Activated T-helper 1 cell treated with anti-CD3 and anti-CD28 coated beads, Interleukin-12 subunit alpha, Interleukin-12 subunit beta, Interleukin-2, Interleukin-4 antibody, amounts not matched to agents 30 ng/mL and 10 ng/mL and 1 ng/mL, durations not matched to agents 14 hours and 24 hours and 36 hours (primary cell): ENCODE results near the gene PDE4C. TPM values are rescaled to one million over a fixed set of nuclear protein-coding genes. Genes with fewer than 3 reads are reported as not detected.

Experiments used
- DNase-seq: peaks from one replicate; pipeline ENCODE4 v3.0.0; 2021; ENCODE audit warnings: low spot score
- H3K27ac Mint-ChIP-seq: one replicate; pipeline ENCODE4 v1.8.0; 2021; ENCODE audit warnings: mild to moderate bottlenecking, mixed read lengths
- H3K27me3 Mint-ChIP-seq: one replicate; pipeline ENCODE4 v1.8.0; 2022; ENCODE audit warnings: mild to moderate bottlenecking, moderate library complexity, mixed read lengths; ENCODE audit not compliant: insufficient read depth
- H3K36me3 Mint-ChIP-seq: one replicate; pipeline ENCODE4 v1.8.0; 2021; ENCODE audit warnings: low read depth, mixed read lengths
- H3K4me1 Mint-ChIP-seq: one replicate; pipeline ENCODE4 v1.8.0; 2021; ENCODE audit warnings: low read depth, mixed read lengths
- H3K4me3 Mint-ChIP-seq: one replicate; pipeline ENCODE4 v1.8.0; 2021; ENCODE audit warnings: mild to moderate bottlenecking, moderate library complexity, mixed read lengths
- H3K9me3 Mint-ChIP-seq: one replicate; pipeline ENCODE4 v1.8.0; 2021; ENCODE audit warnings: mixed read lengths
- intact Hi-C: fragments of 100-400 bp; cut with micrococcal nuclease; formaldehyde crosslinking; loops from one replicate; pipeline ENCODE4 v1.15.1; 2024
- total RNA-seq: library from RNA; stranded (reverse); gene quantifications from 2 replicates; pipeline ENCODE4 v1.2.3, GENCODE V29; 2022

PDE4C gene
- total RNA-seq, 1 donor from 2014 or later = not detected

DNA sequence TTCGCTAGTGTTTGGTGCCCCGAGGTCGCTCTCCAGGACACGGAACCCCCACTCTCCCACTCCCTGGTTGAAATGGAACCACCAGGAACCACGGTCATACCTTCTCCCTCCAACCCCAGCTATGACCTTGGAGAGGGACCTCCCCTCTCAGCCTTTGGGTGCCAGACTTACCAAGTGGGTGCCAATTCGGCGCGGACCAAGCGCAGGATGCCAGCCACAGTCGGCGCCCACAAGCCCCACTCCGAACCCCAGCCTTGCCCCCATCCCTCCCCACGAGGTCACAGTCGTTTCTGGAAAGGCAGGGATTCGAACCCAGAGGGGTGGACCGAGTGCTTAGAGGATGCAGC, 910 bp downstream of the PDE4C start:
- H3K36me3 Mint-ChIP-seq = peaks cover 5% of the 10 kb centered on the region
- DNase-seq = no peak
- H3K9me3 Mint-ChIP-seq = no peaks in the 10 kb centered on the region
- peak overlapping the region; percentile 54 for H3K4me3 Mint-ChIP-seq
- intact Hi-C loops = loop anchor here (2.0 to 5.0 kb wide), 2 partner anchors 25 to 167 kb away; no protein-coding TSS in a partner anchor
- peaks cover 53% of the 10 kb centered on the region for H3K27me3 Mint-ChIP-seq
- no peak overlapping the region for H3K27ac Mint-ChIP-seq
- H3K4me1 Mint-ChIP-seq = peaks cover 9% of the 10 kb centered on the region

DNA sequence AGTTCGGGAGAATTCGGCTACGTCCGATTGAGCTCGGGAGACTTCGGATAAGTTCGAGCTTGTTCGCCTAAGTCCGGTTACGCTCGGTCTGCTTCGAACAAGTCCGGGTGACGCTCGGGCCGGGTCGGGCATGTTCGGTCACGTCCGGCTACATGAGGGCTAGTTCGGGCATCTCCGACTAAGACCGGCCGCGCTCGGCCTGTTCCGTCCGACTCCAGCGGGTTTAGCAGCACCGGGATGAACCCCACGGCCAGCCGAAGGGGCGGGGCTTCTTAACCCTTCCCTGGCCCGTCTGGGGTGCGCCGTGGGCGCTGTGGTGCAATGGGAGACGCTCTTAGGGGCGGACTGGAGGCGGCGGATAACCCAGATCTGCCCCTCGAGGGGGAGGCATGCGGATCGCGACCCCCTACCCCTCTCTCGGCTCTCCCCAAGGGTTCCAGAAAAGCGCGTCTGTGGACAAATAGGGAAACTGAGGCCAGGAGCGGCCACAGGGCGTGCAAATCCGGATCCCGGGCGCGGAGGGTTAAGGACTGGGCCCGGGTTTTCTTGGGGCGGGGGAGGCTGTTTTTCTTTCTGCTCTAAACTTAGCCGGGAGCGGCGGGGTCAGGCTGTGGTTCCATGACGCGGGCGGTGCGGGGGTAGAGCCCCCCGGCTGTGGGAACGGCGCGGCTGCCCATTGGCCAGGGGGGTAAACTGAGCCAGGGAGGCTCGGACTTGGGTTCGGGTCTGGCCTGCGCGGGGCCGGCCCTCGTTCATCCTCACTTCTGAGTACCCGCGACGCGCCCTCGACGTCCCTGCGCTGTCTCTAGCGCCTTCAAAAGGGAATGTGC, 1.5 kb downstream of the PDE4C start:
- H3K9me3 Mint-ChIP-seq = no peaks in the 10 kb centered on the region
- intact Hi-C loops = loop anchor here (1.0 to 5.0 kb wide), 6 partner anchors 9 to 193 kb away; partner anchors contain the start of genes RAB3A and SSBP4
- H3K4me1 Mint-ChIP-seq = peaks cover 9% of the 10 kb centered on the region
- H3K27me3 Mint-ChIP-seq = peaks cover 52% of the 10 kb centered on the region
- H3K4me3 Mint-ChIP-seq = peak overlapping the region; percentile 87
- H3K27ac Mint-ChIP-seq = peak overlapping the region; percentile 76
- H3K36me3 Mint-ChIP-seq = peaks cover 5% of the 10 kb centered on the region
- peak; percentile 86 for DNase-seq

DNA sequence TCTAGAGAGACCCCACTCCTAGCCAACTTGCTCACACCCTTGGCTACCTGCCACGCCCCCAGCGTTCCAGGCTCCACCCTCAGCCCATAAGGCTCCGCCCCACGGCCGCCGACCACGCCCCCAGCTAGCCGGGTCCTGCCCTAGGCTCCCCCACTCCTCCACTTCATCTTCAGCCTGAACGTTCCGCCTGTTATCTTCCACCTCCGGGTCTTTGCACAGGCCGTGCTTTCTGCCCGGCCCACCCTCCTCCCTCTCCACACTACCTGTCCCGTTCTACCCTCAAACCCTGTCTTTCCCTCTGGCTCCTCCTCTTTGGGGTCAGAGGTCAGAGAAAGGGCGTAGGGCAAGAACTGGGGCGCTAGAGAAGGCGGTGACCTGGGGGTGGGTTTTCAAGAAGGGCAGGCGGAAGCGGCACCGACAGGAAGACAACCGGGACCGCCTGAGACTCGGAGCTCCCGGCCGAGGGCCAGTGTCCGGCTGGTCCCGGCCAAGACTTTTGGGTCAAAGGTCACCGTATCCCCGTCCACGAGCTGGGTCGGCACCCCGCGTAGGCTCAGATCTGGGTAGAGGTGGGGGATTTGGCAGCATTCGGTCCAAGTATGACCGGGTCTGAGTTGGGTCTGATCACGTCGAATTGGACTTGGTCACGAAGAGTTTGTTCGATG, 2.2 kb downstream of the PDE4C start:
- H3K9me3 Mint-ChIP-seq = no peaks in the 10 kb centered on the region
- peaks cover 5% of the 10 kb centered on the region for H3K36me3 Mint-ChIP-seq
- peaks cover 9% of the 10 kb centered on the region for H3K4me1 Mint-ChIP-seq
- intact Hi-C loops = loop anchor here (1.0 to 5.0 kb wide), 5 partner anchors 9 to 193 kb away; partner anchors contain the start of genes RAB3A and SSBP4
- H3K4me3 Mint-ChIP-seq = peak overlapping the region; percentile 87
- peak; percentile 12 for DNase-seq
- H3K27ac Mint-ChIP-seq = peak overlapping the region; percentile 76
- peaks cover 48% of the 10 kb centered on the region for H3K27me3 Mint-ChIP-seq

DNA sequence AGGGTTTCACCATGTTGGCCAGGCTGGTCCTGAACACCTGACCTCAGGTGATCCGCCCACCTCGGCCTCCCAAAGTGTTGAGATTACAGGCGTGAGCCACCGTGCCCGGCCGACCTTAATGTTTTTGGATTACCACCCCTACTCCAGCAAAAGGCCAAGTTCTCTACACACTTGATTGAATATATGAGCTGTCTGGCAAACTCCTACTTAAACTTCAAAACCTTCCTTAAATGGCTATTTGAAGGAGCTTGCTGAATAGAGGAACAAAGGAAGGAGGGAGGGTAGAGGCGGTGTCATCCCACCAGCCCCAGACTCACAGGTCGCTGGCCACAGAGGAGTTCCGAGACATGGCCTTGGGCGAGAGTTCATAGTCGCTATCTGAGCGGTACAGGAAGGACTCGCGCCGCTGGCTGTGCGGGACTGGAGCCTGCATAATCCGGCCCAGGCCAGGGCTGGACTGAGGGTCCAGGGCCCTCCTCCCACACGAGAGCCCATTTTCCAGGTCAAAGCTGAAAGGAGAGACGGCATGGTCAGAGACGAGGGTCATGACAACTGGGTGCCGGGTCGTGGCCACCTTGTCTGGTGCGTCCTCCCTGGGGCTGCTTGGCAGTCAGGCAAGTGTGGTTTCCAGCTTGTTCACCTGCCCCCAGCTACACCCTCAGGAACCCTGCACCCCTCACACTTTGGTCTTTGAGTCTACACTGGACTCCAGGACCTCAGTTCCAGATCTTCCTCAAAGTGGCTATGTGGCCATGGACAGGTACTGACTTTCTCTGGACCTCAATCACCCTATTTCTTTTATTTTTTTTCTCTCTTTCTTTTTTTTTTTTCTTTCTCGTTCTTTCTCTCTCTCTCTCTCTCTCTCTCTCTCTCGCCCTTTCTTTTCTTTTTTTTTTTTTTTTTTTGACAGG, 4.2 kb downstream of the PDE4C start:
- H3K36me3 Mint-ChIP-seq = peaks cover 5% of the 10 kb centered on the region
- intact Hi-C loops = loop anchor here (5.0 kb wide), 1 partner anchor 195 kb away; the partner anchor contains the start of gene SSBP4
- H3K9me3 Mint-ChIP-seq = no peaks in the 10 kb centered on the region
- no peak overlapping the region for H3K27ac Mint-ChIP-seq
- H3K4me3 Mint-ChIP-seq = no peak overlapping the region
- H3K27me3 Mint-ChIP-seq = peaks cover 39% of the 10 kb centered on the region
- DNase-seq = no peak
- H3K4me1 Mint-ChIP-seq = peaks cover 9% of the 10 kb centered on the region

DNA sequence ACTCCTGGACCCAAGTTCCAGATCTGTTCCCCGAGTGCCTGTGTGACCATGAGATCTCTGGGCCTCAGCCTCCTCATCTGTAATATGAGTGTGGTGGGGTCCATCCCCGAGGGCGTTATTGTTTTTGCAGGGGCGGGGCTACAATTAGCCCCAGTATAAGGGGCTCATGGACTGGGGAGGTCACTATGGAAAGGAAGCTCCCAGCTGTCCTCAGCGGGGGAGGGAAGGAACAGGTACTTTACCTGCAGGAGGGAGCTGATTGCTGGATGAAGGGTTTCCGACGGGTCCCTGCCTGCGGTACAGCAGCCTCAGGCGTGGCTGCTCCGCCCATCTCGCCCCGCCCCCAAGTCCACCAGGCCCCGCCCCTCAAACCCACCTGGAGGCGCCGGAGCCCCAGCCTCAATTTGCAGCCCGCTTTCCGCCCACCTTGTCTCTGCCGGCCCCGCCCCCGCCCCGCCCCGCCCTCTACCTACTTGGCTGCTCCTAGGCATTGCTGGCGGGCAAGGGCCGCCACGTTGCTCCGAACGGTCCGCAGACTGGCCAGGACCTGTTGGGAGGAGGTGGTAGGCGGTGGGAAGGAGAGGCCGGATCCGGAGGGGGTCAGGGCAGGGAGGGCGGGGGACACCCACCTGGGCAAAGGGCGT, 5.5 kb downstream of the PDE4C start:
- H3K4me3 Mint-ChIP-seq = no peak overlapping the region
- intact Hi-C loops = loop anchor here (5.0 kb wide), 1 partner anchor 197 kb away; the partner anchor contains the start of gene SSBP4
- peaks cover 5% of the 10 kb centered on the region for H3K36me3 Mint-ChIP-seq
- no peaks in the 10 kb centered on the region for H3K9me3 Mint-ChIP-seq
- H3K27ac Mint-ChIP-seq = no peak overlapping the region
- H3K27me3 Mint-ChIP-seq = peaks cover 30% of the 10 kb centered on the region
- DNase-seq = no peak
- H3K4me1 Mint-ChIP-seq = peaks cover 9% of the 10 kb centered on the region

DNA sequence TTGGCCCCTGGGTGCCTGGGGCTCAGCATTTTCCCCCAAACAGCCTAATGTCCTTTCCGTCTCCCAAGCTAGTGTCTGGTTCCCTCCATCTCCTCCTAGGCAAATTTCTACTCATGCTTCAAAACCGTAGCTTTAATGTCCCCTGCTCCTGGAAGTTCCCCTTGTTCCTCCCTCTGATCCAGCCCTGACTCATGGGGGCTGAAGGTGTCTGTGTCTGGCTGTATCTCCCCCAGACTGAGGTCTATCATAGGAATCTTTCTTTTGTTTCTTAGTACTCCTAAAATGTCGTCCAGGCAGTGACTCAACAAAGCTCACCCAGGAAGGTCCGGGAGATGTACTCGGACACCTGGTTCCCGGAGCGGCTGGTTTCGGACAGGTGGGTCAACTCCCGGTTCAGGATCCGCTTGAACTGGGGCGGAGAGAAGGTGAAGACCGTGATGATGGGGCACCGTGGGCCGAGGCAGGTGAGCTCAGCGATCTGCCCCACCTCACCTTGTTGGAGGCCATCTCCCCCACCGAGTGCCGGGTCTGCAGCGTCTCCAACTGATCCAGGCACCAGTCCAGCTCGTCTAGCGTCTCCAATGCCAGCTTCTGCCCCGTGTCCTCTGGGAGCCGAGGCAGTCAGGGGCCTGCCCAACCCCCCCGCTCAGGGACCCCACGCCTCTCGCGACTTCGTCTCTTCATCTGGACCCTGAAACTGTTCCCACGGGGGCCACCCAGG, 6.2 kb downstream of the PDE4C start:
- Mint-ChIP-seq H3K36me3 (peaks cover 5% of the 10 kb centered on the region), H3K9me3 (no peaks in the 10 kb centered on the region), H3K27ac (no peak overlapping the region), H3K27me3 (peaks cover 23% of the 10 kb centered on the region), H3K4me3 (no peak overlapping the region), H3K4me1 (peaks cover 9% of the 10 kb centered on the region)
- intact Hi-C loops = loop anchor here (5.0 kb wide), 1 partner anchor 197 kb away; the partner anchor contains the start of gene SSBP4
- DNase-seq = no peak

DNA sequence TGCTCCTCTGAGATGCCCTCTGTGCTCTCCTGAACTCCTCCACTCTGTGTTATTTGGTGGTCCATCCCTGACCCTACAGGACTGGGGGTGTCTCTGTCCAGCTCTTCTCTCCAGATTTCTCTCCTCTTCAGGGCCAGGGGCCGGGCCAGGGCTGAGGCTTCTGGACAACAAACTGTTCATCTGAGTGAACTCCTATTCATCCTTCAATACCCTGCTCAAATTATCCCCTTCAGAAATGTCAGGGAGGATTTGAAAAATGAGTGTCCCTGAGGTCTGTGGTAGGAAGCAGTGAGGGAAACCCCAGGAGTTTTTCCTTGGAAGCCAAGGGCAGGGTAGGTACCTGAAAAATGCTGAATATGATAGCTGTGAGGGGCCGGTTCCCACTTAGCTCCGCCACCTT, 7.6 kb downstream of the PDE4C start:
- Mint-ChIP-seq H3K4me3 (no peak overlapping the region), H3K9me3 (no peaks in the 10 kb centered on the region), H3K4me1 (no peaks in the 10 kb centered on the region), H3K27me3 (peaks cover 14% of the 10 kb centered on the region), H3K36me3 (no peaks in the 10 kb centered on the region), H3K27ac (no peak overlapping the region)
- no peak for DNase-seq
- intact Hi-C loops = no loop called here

DNA sequence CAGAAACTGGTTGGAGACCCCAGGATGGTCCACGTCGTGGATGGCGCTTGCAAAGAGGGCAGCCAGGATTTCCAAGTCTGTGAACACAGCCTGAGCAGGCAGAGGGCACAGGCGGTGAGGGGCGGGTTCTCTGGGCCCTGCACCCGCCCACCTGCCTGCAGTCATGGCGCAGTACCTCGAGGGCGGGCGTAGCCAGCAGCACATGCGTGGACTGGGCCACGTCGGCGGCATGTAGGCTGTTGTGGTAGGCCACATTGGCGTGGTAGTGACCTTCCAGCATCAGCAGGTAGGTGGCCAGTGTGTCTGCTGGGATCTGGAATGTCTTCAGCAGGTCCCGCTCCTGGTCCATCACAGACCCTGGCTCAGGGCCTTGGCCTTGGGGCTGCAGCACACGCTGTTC, 8.1 kb downstream of the PDE4C start:
- H3K36me3 Mint-ChIP-seq = no peaks in the 10 kb centered on the region
- H3K9me3 Mint-ChIP-seq = no peaks in the 10 kb centered on the region
- peaks cover 14% of the 10 kb centered on the region for H3K27me3 Mint-ChIP-seq
- H3K4me1 Mint-ChIP-seq = no peaks in the 10 kb centered on the region
- H3K4me3 Mint-ChIP-seq = no peak overlapping the region
- intact Hi-C loops = no loop called here
- H3K27ac Mint-ChIP-seq = no peak overlapping the region
- no peak for DNase-seq

DNA sequence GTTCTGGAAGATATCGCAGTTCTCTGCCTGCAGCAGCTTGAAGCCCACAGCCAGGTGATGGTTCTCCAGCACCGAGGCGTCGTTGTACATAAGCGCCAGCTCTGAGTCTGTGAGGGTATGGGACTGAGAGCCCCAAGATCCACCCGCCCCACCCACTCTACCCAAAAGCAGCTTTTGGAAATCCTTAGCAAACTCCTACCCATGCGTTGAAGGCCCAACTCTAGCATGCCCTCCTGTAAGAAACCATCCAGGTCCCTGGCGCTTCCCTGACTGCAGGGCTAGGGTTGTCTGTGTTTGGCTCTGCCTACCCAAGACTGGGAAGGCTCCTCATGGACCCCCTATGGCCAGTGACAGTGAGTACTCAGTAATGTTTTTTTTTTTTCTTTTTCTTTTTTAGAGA, 9.4 kb downstream of the PDE4C start:
- Mint-ChIP-seq H3K27me3 (peaks cover 8% of the 10 kb centered on the region), H3K4me3 (no peak overlapping the region), H3K4me1 (no peaks in the 10 kb centered on the region), H3K27ac (no peak overlapping the region), H3K9me3 (no peaks in the 10 kb centered on the region), H3K36me3 (no peaks in the 10 kb centered on the region)
- intact Hi-C loops = no loop called here
- DNase-seq = no peak

DNA sequence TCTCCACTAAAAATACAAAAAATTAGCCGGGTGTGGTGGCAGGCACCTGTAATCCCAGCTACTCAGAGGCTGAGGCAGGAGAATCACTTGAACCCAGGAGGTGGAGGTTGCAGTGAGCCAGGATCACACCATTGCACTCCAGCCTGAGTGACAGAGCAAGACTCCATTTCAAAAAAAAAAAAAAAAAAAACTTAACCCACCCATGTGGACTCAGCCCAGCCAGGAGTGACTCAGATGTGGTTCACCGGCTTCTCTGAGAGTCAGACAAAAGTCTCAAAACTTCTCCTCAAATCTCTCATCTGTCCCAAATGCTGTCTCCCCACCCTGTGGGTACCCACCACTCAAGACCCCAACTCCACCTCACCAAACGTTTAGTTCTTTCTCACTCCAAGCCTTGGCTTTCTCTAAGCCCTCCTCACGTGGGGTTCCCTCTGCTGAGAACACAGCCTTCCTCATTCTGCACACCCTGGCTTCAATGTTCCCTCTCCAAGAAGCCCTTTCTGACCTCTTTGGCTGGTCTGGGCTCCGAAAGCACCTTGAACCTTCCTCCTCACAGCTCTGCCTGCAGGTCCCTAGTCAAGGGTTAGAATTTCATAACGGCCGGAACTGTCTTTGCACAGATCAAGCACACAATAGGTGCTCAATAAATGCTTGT, 11.3 kb downstream of the PDE4C start:
- Mint-ChIP-seq H3K27ac (no peak overlapping the region), H3K4me1 (no peaks in the 10 kb centered on the region), H3K9me3 (no peaks in the 10 kb centered on the region), H3K27me3 (peaks cover 9% of the 10 kb centered on the region), H3K36me3 (no peaks in the 10 kb centered on the region), H3K4me3 (no peak overlapping the region)
- intact Hi-C loops = no loop called here
- no peak for DNase-seq

DNA sequence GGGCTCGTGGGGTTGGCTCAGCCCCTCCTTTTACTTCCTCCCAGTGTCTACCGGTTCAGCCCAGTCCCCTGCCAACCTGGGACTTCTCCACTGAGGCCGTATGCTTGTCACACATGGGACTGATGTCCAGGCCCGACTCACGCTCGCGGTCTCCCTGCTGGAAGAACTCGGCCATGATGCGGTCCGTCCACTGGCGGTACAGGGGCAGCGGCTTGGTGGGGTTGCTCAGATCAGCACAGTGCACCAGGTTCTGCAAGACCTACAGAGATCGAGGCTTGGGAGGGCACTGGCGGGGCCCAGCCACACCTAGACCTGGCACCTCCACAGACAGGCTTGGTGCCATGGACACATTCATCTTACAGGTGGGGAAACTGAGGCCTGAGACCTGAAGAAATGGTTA, 14.6 kb downstream of the PDE4C start:
- H3K27ac Mint-ChIP-seq = no peak overlapping the region
- intact Hi-C loops = no loop called here
- no peaks in the 10 kb centered on the region for H3K4me1 Mint-ChIP-seq
- H3K36me3 Mint-ChIP-seq = no peaks in the 10 kb centered on the region
- no peak overlapping the region for H3K4me3 Mint-ChIP-seq
- no peak for DNase-seq
- peaks cover 11% of the 10 kb centered on the region for H3K27me3 Mint-ChIP-seq
- H3K9me3 Mint-ChIP-seq = no peaks in the 10 kb centered on the region
